GM12892 (cell line): ENCODE measurements around the gene FNDC11.

Source experiments
- DNase-seq: peaks from one replicate; pipeline ENCODE4 v3.0.0; 2011; ENCODE audit not compliant: insufficient read length
- FAIRE-seq: peaks from 2 replicates; lab custom pipeline; 2011; peaks lifted over from hg19 to GRCh38; lab: Jason Lieb, UNC
- POLR2A ChIP-seq: IDR thresholded peaks from 2 replicates; pipeline ENCODE4 v1.6.1; 2011; ENCODE audit warnings: low read depth, low read length, control low read depth
- POLR2AphosphoS5 ChIP-seq: IDR thresholded peaks from 2 replicates; pipeline ENCODE4 v1.6.1; 2011; ENCODE audit warnings: low read depth, low read length, control low read depth
- TAF1 ChIP-seq: IDR thresholded peaks from 2 replicates; pipeline ENCODE4 v1.6.1; 2011; ENCODE audit warnings: low read depth, mild to moderate bottlenecking, control low read depth, low read length, borderline replicate concordance

Gene FNDC11

GRCh38 chr20:63574829-63575743 lies 21.1 kb downstream of the FNDC11 start:
- DNase-seq (no peak), FAIRE-seq (no peak)
- TF ChIP-seq TAF1 (no peak), POLR2AphosphoS5 (no peak), POLR2A (no peak)

- TF ChIP-seq POLR2AphosphoS5, result no peak
- TF ChIP-seq TAF1, result no peak
- TF ChIP-seq POLR2A, result no peak
- DNase-seq, result no peak
- FAIRE-seq, result no peak
Measured at GRCh38 chr20:63576311-63576710, 22.4 kb downstream of the FNDC11 start.

- TF ChIP-seq POLR2AphosphoS5, result no peak
- no peak for TF ChIP-seq POLR2A
- no peak for TF ChIP-seq TAF1
- no peak for FAIRE-seq
- DNase-seq, result no peak
Measured at GRCh38 chr20:63577317-63577894, 23.4 kb downstream of the FNDC11 start.

GRCh38 chr20:63578224-63579016 lies 24.5 kb downstream of the FNDC11 start:
- TF ChIP-seq POLR2A, result no peak
- DNase-seq (no peak), FAIRE-seq (no peak)

- TF ChIP-seq TAF1 (no peak), POLR2A (no peak), POLR2AphosphoS5 (no peak)
- FAIRE-seq (no peak), DNase-seq (no peak)
Measured at GRCh38 chr20:63579017-63579694, 25.2 kb downstream of the FNDC11 start.

- DNase-seq, result peak; percentile 66
- peak; percentile 40 for FAIRE-seq
- TF ChIP-seq TAF1 (no peak), POLR2AphosphoS5 (no peak), POLR2A (no peak)
Measured at GRCh38 chr20:63580796-63581461, 27.0 kb downstream of the FNDC11 start.

GRCh38 chr20:63582382-63583063 lies 28.6 kb downstream of the FNDC11 start:
- DNase-seq, result no peak
- TF ChIP-seq POLR2AphosphoS5, result no peak
- no peak for TF ChIP-seq POLR2A
- no peak for TF ChIP-seq TAF1
- no peak for FAIRE-seq

- FAIRE-seq (no peak), DNase-seq (no peak)
- TF ChIP-seq TAF1, result no peak
- TF ChIP-seq POLR2A, result no peak
- no peak for TF ChIP-seq POLR2AphosphoS5
Measured at GRCh38 chr20:63585616-63586565, 31.9 kb downstream of the FNDC11 start.

GRCh38 chr20:63586797-63587196 lies 32.8 kb downstream of the FNDC11 start:
- no peak for DNase-seq
- FAIRE-seq, result no peak

More at GRCh38 chr20:63586797-63587196, 32.8 kb downstream of the FNDC11 start:
- TF ChIP-seq POLR2A (no peak), TAF1 (no peak), POLR2AphosphoS5 (no peak)
